A673 (cell line): ENCODE results near the gene CLTC.

Source experiments
- CTCF ChIP-seq: fragments of 300-800, 200-600 bp; sonication (generic); conservative IDR thresholded peaks from 2 replicates; pipeline ENCODE4 v1.5.1; 2017; ENCODE audit warnings: low read depth, mild to moderate bottlenecking, antibody characterized with exemption, low read length, moderate library complexity, mixed read lengths
- EZH2 ChIP-seq: fragments of 200-600 bp; sonication (generic); IDR thresholded peaks from 2 replicates; pipeline ENCODE4 v1.6.1; 2017; ENCODE audit warnings: borderline replicate concordance, low read depth, mild to moderate bottlenecking, mixed read lengths, antibody characterized with exemption, low read length; ENCODE audit not compliant: poor library complexity, severe bottlenecking

GRCh38 chr17:59725691-59726090 lies 106.0 kb downstream of the CLTC start:
- TF ChIP-seq EZH2 (no peak), CTCF (no peak)
